Brain microvascular endothelial cell (primary cell): ENCODE data around the gene MYO18B.

ENCODE experiments used
- DNase-seq: peaks from one replicate; pipeline ENCODE4 v3.0.0-alpha.2; 2020
- H3K27ac ChIP-seq: fragments of 250-450 bp; sonication (Bioruptor Pico); 2 replicates; pipeline ENCODE4 v1.5.1; 2020; ENCODE audit warnings: mild to moderate bottlenecking, moderate library complexity
- H3K27me3 ChIP-seq: fragments of 250-450 bp; sonication (Bioruptor Pico); replicated peaks from 2 replicates; pipeline ENCODE4 v1.5.1; 2020; ENCODE audit warnings: mild to moderate bottlenecking
- H3K36me3 ChIP-seq: fragments of 250-450 bp; sonication (Bioruptor Pico); replicated peaks from 2 replicates; pipeline ENCODE4 v1.5.1; 2020; ENCODE audit warnings: mild to moderate bottlenecking
- H3K4me3 ChIP-seq: 2 replicates; pipeline ENCODE4 v1.5.1; 2011; ENCODE audit warnings: low read depth, mild to moderate bottlenecking, control low read depth, low read length, moderate library complexity
- CTCF ChIP-seq: IDR thresholded peaks from 2 replicates; pipeline ENCODE4 v1.5.1; 2011; ENCODE audit warnings: low read depth, mild to moderate bottlenecking, moderate library complexity, low read length, control low read depth, inconsistent platforms; ENCODE audit errors: missing control alignments
- in situ Hi-C: cut with HindIII; loops from 2 replicates; pipeline ENCODE4 v1.10.0; 2017; ENCODE audit warnings: low sequenced_read_pairs, low pct_ligation_motif_present

Gene MYO18B

GRCh38 chr22:25816522-25817059 is 74.6 kb downstream of the MYO18B start:
- Histone ChIP-seq H3K27ac (no peak overlapping the region), H3K4me3 (no peak overlapping the region), H3K36me3 (no peaks in the 10 kb centered on the region), H3K27me3 (no peaks in the 10 kb centered on the region)
- in situ Hi-C loops = no loop called here
- DNase-seq = no peak
- no peak for TF ChIP-seq CTCF

GRCh38 chr22:25817092-25817943 is 75.3 kb downstream of the MYO18B start:
- H3K36me3 ChIP-seq = no peaks in the 10 kb centered on the region
- TF ChIP-seq CTCF = no peak
- H3K4me3 ChIP-seq = no peak overlapping the region
- no peak overlapping the region for H3K27ac ChIP-seq
- DNase-seq = no peak
- in situ Hi-C loops = no loop called here
- H3K27me3 ChIP-seq = no peaks in the 10 kb centered on the region

GRCh38 chr22:25818541-25818940 is 76.6 kb downstream of the MYO18B start:
- Histone ChIP-seq H3K27me3 (no peaks in the 10 kb centered on the region), H3K27ac (no peak overlapping the region), H3K4me3 (no peak overlapping the region), H3K36me3 (no peaks in the 10 kb centered on the region)
- in situ Hi-C loops = no loop called here
- DNase-seq = no peak
- no peak for TF ChIP-seq CTCF

- Histone ChIP-seq H3K4me3 (no peak overlapping the region), H3K27ac (no peak overlapping the region), H3K27me3 (no peaks in the 10 kb centered on the region), H3K36me3 (no peaks in the 10 kb centered on the region)
- in situ Hi-C loops = no loop called here
- no peak for TF ChIP-seq CTCF
- no peak for DNase-seq
These were observed 80.4 kb downstream of the MYO18B start for GRCh38 chr22:25822344-25822743.

- TF ChIP-seq CTCF = no peak
- Histone ChIP-seq H3K36me3 (no peaks in the 10 kb centered on the region), H3K4me3 (no peak overlapping the region), H3K27me3 (no peaks in the 10 kb centered on the region), H3K27ac (no peak overlapping the region)
- DNase-seq = no peak
- in situ Hi-C loops = no loop called here
These were observed 81.3 kb downstream of the MYO18B start for GRCh38 chr22:25823276-25823675.
